HepG2 (cell line): ENCODE data around the gene RGP1. TPM values are rescaled to one million over a fixed set of nuclear protein-coding genes. Genes with fewer than 3 reads are reported as not detected.

Experiments used
- ATAC-seq: fragments of 200-7000 bp; cut with Tn5 transposase; 3 replicates; pipeline ENCODE4 v1.9.1; 2020; ENCODE audit warnings: mild to moderate bottlenecking, moderate library complexity
- BruUV-seq: library from RNA; stranded (reverse); fragments of 400-500 nt; replicated peaks from 2 replicates; lab custom pipeline; 2021; lab: Mats Ljungman, UMichigan
- CTCF ChIA-PET: fragments of 300-600 bp; formaldehyde crosslinking; extraction: SDS; loops from one replicate; lab custom pipeline; 2021; ENCODE audit warnings: low total read pairs, inconsistent platforms, low intra/inter-chr PET ratio; lab: Yijun Ruan, JAX
- POLR2A ChIA-PET: fragments of 350-600 bp; sonication (Branson Sonifier 250); formaldehyde crosslinking; loops from one replicate; lab custom pipeline; 2020; ENCODE audit warnings: antibody characterized with exemption, inconsistent platforms; lab: Yijun Ruan, JAX
- DNase-seq: peaks from one replicate; pipeline ENCODE4 v3.0.0-alpha.2; 2015; ENCODE audit warnings: low spot score
- FAIRE-seq: peaks from 3 replicates; lab custom pipeline; 2011; peaks lifted over from hg19 to GRCh38; lab: Jason Lieb, UNC
- H2AFZ ChIP-seq: one replicate; pipeline ENCODE4 v1.6.1; 2011; ENCODE audit warnings: low read length, inconsistent platforms
- H3K27ac ChIP-seq: fragments of 300-600 bp; 3 replicates; pipeline ENCODE4 v1.8.0; 2011; ENCODE audit warnings: mixed run types, mild to moderate bottlenecking, mixed read lengths, low read length, inconsistent platforms; ENCODE audit not compliant: insufficient read depth; ENCODE audit errors: extremely low read length
- H3K27me3 ChIP-seq, 2 experiments: fragments of 200-600 bp in 1 of 2; 2 replicates in 1 of 2; 3 replicates in 1 of 2; pipeline versions ENCODE4 v1.6.0 to v1.8.0; 2011; ENCODE audit warnings: low read length in 2 of 2, mild to moderate bottlenecking in 2 of 2, moderate library complexity in 2 of 2, inconsistent platforms in 1 of 2; ENCODE audit not compliant: insufficient read depth in 2 of 2, control insufficient read depth in 1 of 2
- H3K36me3 ChIP-seq, 2 experiments: fragments of 200-600 bp in 1 of 2; replicated peaks in 1 of 2; 2 replicates in 1 of 2; 3 replicates in 1 of 2; pipeline versions ENCODE4 v1.5.1 to v1.8.0; 2011; ENCODE audit warnings: low read length in 2 of 2, inconsistent platforms in 1 of 2; ENCODE audit not compliant: insufficient read depth in 2 of 2, control insufficient read depth in 1 of 2
- H3K4me1 ChIP-seq: 2 replicates; pipeline ENCODE4 v1.5.1; 2012; ENCODE audit warnings: low read length, inconsistent platforms; ENCODE audit not compliant: insufficient read depth
- H3K4me2 ChIP-seq: 2 replicates; pipeline ENCODE4 v1.6.0; 2011; ENCODE audit warnings: low read depth, low read length, inconsistent platforms
- H3K4me3 ChIP-seq, 3 experiments: fragments of 200-600 bp in 1 of 3; sonication (generic), shearing (Covaris generic) in 1 of 3; replicated peaks in 1 of 3; 2 replicates each; pipeline ENCODE4 v1.5.1; 2011 to 2016; ENCODE audit warnings: low read length in 3 of 3, inconsistent platforms in 2 of 3, low read depth in 2 of 3, mild to moderate bottlenecking in 2 of 3, control low read depth in 1 of 3, mixed read lengths in 1 of 3; ENCODE audit not compliant: insufficient read depth in 1 of 3
- H3K79me2 ChIP-seq: one replicate; pipeline ENCODE4 v1.6.1; 2011; ENCODE audit warnings: low read length, inconsistent platforms; ENCODE audit not compliant: insufficient read depth
- H3K9ac ChIP-seq: 2 replicates; pipeline ENCODE4 v1.6.0; 2011; ENCODE audit warnings: mild to moderate bottlenecking, low read depth, low read length, inconsistent platforms; ENCODE audit not compliant: insufficient read depth
- H3K9me3 ChIP-seq: 2 replicates; pipeline ENCODE4 v1.5.1; 2012; ENCODE audit warnings: mild to moderate bottlenecking, low read length
- H4K20me1 ChIP-seq: 2 replicates; pipeline ENCODE4 v1.6.0; 2011; ENCODE audit warnings: inconsistent platforms, mild to moderate bottlenecking, low read length, moderate library complexity; ENCODE audit not compliant: insufficient read depth
- ATF3 ChIP-seq: sonication (generic); formaldehyde crosslinking; IDR thresholded peaks from 2 replicates; pipeline ENCODE4 v1.4.0; 2020; ENCODE audit warnings: missing genetic modification reagents
- BCL3 ChIP-seq: sonication (generic); formaldehyde crosslinking; IDR thresholded peaks from 2 replicates; pipeline ENCODE4 v1.5.1; 2020; ENCODE audit warnings: mild to moderate bottlenecking, missing genetic modification reagents, moderate library complexity
- GTF2F1 ChIP-seq: fragments of 150-350 bp; IDR thresholded peaks from 2 replicates; pipeline ENCODE4 v1.6.1; 2014; ENCODE audit warnings: low read length
- KDM6A ChIP-seq: IDR thresholded peaks from 2 replicates; pipeline ENCODE4 v1.6.1; 2016; ENCODE audit warnings: low read depth
- PLSCR1 ChIP-seq: sonication (generic); formaldehyde crosslinking; IDR thresholded peaks from 2 replicates; pipeline ENCODE4 v1.5.0; 2020; ENCODE audit warnings: missing genetic modification reagents, mild to moderate bottlenecking, borderline replicate concordance
- SNAI1 ChIP-seq: sonication (generic); formaldehyde crosslinking; IDR thresholded peaks from 2 replicates; pipeline ENCODE4 v1.5.0; 2020; ENCODE audit warnings: mild to moderate bottlenecking, missing genetic modification reagents, borderline replicate concordance
- SUZ12 ChIP-seq: fragments of 150-350 bp; IDR thresholded peaks from 2 replicates; pipeline ENCODE4 v1.6.1; 2014; ENCODE audit warnings: low read depth, low read length
- ZKSCAN1 ChIP-seq: fragments of 150-350 bp; IDR thresholded peaks from 2 replicates; pipeline ENCODE4 v1.6.1; 2014; ENCODE audit warnings: low read length
- ZNF512B ChIP-seq: sonication (generic); formaldehyde crosslinking; IDR thresholded peaks from 2 replicates; pipeline ENCODE4 v1.5.1; 2020; ENCODE audit warnings: missing genetic modification reagents, mild to moderate bottlenecking, borderline replicate concordance
- ZNF616 ChIP-seq: sonication (generic); formaldehyde crosslinking; IDR thresholded peaks from 2 replicates; pipeline ENCODE4 v1.5.0; 2020; ENCODE audit warnings: low read depth, mild to moderate bottlenecking, missing genetic modification reagents
- WGBS: methylation state at CpG from one replicate; pipeline ENCODE4 v1.1.6; 2017; ENCODE audit warnings: low lambda C conversion rate; 5-methylcytosine and 5-hydroxymethylcytosine counted together
- in situ Hi-C: cut with HindIII; loops from 2 replicates; pipeline ENCODE4 v1.10.0; 2017; ENCODE audit warnings: low pct_unique_long_range_greater_than_20kb; ENCODE audit not compliant: extremely low pct_ligation_motif_present
- intact Hi-C: fragments of 100-400 bp; cut with micrococcal nuclease; formaldehyde crosslinking; loops from one replicate; pipeline ENCODE4 v1.10.0; 2022; ENCODE audit not compliant: unreplicated experiment
- polyA plus RNA-seq, 8 experiments: library from polyadenylated mRNA; depleted of rRNA in 3 of 8; stranded (reverse) in 7 of 8; unstranded in 1 of 8; fragments of >200 nt; fragmentation: Illumina TruSeq in 4 of 8; extraction: Trizol in 4 of 8; gene quantifications; 2 replicates each; pipeline versions ENCODE4 v1.2.1 to v1.2.3, GENCODE V29; 2011 to 2016; ENCODE audit warnings: low read depth in 4 of 8, missing spikeins in 1 of 8, mixed read lengths in 1 of 8; ENCODE audit not compliant: insufficient read depth in 1 of 8
- total RNA-seq, 5 experiments: library from RNA; depleted of rRNA; stranded (reverse); fragments of >200 nt; fragmentation: Illumina TruSeq; extraction: Trizol; gene quantifications; 2 replicates each; pipeline ENCODE4 v1.2.3, GENCODE V29; 2016; ENCODE audit warnings: low read depth in 1 of 5

RGP1 gene
- total and polyA plus RNA-seq, 2 of the 13 experiments (the other 11 are each of a cell fraction or from before 2014, with no cell fraction given), result 12.7 to 21.0 TPM

- ATAC-seq (no peak), DNase-seq (no peak), FAIRE-seq (no peak)
- Histone ChIP-seq H3K9me3 (no peaks in the 10 kb centered on the region), H3K4me3 (no peak overlapping the region), H3K79me2 (no peaks in the 10 kb centered on the region), H3K4me1 (no peaks in the 10 kb centered on the region), H3K27me3 (no peaks in the 10 kb centered on the region), H3K36me3 (peaks cover 52 to 91% of the 10 kb centered on the region in 2 experiments), H4K20me1 (no peaks in the 10 kb centered on the region), H2AFZ (no peak overlapping the region), H3K9ac (no peak overlapping the region), H3K4me2 (no peak overlapping the region), H3K27ac (no peak overlapping the region)
- ChIA-PET CTCF (no interaction called here), POLR2A (interaction anchor here (1.3 kb wide), 1 partner anchor 27 kb away, joined by 3 read pairs; the partner anchor contains the start of genes CREB3 and TLN1)
- BruUV-seq, result no TSS peak
- in situ Hi-C loops (no loop called here), intact Hi-C loops (no loop called here)
- 96% methylated on average over 8 of the region's 8 CpGs for whole genome bisulfite sequencing
- no peak for TF ChIP-seq BCL3
- TF ChIP-seq ZNF616, result no peak
- TF ChIP-seq ZNF512B, result no peak
- TF ChIP-seq SNAI1 (CRISPR knock-in tag), result no peak
- TF ChIP-seq PLSCR1 (CRISPR knock-in tag), result no peak
- TF ChIP-seq GTF2F1, result no peak
- no peak for TF ChIP-seq ZKSCAN1
- TF ChIP-seq KDM6A, result no peak
- no peak for TF ChIP-seq SUZ12
- TF ChIP-seq ATF3 (CRISPR knock-in tag), result no peak
Measured at GRCh38 chr9:35705372-35705771, 43.7 kb upstream of the RGP1 start.
